ENCODE measurements around the gene NLRP3.

DNA sequence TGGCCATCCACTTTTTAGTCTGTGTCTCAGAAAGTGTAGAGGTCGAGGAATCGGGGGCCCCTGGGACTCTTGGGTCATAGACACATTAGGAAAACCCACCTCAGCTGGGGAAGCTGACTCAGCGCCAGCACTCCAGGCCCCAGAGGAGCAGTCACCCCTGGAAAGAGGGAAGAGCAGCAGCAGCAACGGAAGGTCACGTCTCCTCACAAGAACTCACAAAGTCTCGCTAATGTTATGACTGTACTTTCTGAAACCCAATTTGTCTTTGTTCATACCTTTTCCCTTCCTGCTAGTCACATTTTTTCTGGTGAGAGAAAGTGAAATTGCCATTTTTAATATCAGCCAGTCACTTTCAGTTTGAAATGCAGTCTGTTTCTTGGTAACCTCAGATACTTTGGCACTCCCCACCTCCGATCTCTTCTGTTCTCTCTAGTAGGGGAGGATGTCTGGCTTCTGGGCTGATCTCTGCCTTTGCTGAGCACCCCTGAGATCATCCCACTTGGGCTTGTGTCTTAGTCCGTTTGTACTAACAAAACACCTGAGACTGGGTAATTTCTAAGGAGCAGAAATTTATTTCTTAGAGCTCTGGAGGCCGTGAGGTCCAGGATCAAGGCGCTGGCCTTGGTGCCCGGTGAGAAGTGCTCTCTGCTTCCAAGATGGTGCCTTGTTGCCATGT, 6.0 kb upstream of the NLRP3 start:
- TF ChIP-seq, protein P1, sequence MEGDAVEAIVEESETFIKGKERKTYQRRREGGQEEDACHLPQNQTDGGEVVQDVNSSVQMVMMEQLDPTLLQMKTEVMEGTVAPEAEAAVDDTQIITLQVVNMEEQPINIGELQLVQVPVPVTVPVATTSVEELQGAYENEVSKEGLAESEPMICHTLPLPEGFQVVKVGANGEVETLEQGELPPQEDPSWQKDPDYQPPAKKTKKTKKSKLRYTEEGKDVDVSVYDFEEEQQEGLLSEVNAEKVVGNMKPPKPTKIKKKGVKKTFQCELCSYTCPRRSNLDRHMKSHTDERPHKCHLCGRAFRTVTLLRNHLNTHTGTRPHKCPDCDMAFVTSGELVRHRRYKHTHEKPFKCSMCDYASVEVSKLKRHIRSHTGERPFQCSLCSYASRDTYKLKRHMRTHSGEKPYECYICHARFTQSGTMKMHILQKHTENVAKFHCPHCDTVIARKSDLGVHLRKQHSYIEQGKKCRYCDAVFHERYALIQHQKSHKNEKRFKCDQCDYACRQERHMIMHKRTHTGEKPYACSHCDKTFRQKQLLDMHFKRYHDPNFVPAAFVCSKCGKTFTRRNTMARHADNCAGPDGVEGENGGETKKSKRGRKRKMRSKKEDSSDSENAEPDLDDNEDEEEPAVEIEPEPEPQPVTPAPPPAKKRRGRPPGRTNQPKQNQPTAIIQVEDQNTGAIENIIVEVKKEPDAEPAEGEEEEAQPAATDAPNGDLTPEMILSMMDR (IDR thresholded peaks at IDR 0.05), result no peak
- no peak for TF ChIP-seq POLR2A (IDR thresholded peaks at IDR 0.05)
- TF ChIP-seq POLR2AphosphoS5 (IDR thresholded peaks at IDR 0.05), result no peak

All from prostate gland (tissue), 2 donors.